Measurements from ENCODE around the gene HDAC11.

The HDAC11 gene

DNA sequence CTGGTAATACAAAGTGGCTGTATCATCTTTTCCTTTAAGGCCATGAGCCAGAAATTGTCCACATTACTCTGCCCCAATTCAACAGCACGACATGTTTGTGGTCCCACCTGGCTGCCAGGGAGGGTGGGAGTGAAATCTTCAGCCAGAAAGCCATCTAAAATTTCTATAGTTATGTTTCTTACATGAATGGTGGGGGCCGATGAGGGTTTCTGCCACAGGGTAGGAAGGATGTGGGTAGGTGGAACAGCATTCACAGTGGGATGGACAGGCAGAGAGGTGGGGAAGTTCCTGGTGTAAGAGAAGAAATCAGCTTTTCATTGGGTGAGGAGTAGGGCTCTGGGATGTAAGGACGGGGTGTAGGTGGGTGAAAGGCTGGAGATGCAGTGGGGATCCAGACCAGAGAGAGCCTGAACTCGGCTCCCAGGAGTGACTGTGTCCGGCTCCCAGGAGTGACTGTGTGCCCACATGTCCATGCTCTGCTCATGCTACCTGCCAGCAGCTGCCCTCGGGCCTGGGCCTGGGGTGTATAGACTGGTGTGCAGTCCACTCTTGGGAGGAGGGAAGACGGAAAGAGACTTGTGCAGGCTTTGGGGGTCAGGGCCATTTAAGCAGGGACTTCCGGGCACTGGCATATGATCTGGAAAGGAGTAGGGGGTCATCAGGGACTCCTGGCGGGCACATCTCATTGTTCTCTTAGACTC, 65.0 kb downstream of the HDAC11 start:
- DNase-seq: no peak

DNA sequence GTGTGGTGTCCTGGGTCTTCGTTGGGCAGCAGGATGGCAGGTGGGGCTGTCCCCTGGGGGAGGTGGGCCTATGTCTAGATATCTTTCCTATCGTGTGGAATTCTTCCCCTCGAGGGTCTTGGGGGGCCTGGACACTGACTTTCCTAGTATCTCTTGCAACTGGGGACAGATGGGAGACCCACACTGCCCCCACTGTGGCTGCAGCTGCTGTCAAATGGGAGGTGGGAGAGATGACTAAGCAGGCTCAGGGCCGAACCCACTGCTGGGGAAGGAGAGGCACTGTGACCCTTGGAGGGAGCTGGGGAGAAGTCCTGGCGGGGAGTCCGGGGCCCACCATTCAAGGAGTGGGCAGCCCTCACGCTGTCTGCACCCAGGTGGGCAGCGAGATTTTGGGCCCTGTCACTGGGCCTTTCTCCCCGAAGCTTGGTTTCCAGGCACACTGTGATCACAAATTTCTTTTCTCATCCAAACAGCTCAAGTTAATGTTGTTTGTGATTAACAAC, 65.9 kb downstream of the HDAC11 start:
- no peak for DNase-seq

DNA sequence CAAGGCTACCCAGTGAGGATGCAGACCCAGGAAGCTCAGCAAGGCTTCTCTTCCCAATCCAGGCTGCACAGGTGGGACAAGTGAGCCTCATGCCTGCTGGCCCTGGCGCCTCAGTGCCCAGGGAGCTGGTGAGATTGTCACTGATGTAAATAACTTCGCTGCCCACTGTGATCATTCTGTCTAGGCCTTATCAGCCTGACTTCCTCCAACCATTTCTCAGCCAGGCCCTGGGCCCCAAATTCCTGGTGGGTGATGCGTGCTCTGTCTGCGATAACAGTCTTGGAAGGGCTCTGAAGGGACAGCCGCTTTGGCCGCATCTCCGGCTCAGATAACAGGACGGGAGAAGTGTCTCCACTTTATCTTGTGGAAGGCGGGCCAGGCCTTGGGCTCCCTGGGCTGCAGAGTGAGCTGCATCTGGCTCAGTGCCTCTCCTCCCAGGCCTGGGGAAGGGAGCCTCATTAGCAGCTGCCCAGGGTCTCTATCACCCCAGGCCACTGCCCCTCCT, 66.6 kb downstream of the HDAC11 start:
- no peak for DNase-seq

- DNase-seq: no peak
Measured at GRCh38 chr3:13547591-13548371, 67.7 kb downstream of the HDAC11 start.

DNA sequence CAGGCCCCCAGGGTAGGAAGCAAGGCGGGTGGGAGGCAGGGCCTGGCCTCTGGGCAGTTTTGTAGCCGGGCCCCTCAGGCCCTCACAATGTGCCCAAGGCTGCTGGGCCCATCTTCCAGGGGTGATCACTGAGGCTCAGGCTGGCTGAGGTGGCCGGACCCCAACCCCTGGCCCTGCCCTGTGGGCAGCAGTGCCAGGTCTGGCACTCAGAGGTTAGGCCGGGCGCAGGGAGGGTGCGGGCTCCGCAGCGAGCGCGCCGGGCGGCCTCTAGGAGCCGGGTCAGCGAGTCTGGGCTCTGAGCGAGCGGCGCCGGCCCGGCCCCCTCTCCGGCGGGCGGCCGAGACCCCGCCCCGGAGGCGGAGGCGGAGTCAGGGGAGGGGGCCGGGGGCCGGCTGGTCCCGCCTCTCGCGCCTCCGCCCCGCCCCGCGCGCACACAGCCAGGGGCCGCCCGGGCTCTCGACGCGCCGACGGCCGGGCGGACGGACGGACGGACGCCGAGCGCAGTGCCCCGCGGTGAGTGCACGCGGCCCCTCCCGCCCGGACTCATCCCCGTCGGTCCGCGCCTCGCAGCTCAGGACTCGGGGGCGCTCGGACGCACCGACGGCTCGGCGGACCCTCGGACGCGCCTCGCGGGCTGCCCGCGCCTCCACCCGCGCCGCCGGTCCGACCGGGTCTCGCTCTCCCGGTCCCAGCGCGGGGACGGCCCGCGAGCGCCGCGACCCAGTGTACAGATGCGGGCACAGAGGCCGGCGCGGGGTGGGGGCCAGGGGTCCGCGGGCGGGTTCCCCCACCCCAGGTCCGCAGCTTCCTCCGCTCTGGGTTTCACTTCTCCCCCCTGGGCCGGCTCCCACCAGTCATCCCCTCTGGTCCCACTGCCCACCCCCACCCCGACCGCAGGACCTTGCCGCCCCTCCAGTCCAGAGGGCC, 68.9 kb downstream of the HDAC11 start, which contains the start of gene FBLN2:
TSS of gene FBLN2 (plus strand) at position 430 of the 927 bp plus-strand sequence. CDS start 21,231 bp downstream, outside the sequence.
- DNase-seq: peak; percentile 13

DNA sequence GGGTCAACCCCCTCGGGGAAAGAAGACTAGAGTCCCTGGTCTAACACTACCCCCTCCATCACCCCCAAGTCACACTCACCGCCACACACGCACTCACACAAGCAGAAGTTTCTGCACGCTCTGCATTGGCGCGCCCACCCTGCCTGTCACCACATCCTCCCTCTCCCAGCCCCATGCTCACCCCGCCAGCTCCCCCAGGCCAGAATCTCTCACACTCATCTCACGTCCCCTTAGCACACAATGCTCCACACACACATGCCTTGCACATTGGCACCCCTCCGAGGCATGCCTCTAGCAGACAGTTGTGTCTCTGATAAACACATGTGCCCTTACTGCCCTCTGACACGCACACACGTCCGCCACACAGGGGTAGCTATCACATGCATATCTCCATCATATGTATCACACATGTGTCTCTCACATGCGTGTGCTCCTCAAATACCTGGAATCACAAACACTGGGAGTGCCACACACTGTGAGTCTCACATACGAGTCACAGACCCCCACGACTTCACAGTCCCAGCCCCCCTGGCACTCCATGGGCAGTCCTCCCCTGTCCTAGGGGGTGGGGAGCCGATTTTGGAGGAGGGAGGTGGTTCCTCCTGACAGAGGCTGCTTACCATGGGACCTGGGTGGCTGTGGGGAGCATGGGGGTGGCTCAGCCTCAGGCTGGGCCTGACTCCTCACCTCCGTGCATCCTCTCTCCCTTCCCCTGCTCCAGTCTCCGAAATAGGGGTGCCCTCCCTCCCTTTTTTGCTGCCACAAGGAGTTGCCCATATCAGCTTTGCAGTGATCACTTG, 69.7 kb downstream of the HDAC11 start:
- DNase-seq: peak; percentile 3

GRCh38 chr3:13550423-13550690, 70.3 kb downstream of the HDAC11 start:
- DNase-seq: no peak

DNA sequence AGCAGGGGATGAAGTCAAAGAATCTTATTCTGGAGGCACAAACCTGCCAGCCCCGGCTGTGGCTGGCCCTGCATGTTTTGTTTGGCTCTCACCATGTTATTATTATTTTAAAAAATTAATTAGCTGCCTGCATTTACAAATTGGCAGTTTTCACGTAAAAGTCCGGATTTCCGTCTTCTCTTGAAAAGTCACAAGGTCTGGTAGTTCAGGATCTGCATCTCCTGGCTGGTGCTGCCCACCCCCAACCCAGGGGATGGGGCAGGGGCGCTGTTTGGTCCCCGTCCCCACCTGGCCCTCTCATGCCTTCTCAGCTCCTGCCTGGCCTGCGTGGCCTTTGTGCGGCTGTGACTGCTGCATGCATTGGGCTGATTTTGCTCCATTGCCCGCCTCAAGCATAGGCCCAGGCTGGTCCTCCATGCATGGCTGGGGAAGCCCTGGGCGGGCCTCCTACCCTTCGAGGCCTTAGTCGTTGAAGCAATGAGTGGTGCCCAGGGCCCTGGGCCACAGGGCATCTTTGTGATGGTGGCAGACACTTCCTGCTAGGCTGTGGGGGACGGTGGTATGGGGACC, 70.8 kb downstream of the HDAC11 start:
- DNase-seq: no peak

DNA sequence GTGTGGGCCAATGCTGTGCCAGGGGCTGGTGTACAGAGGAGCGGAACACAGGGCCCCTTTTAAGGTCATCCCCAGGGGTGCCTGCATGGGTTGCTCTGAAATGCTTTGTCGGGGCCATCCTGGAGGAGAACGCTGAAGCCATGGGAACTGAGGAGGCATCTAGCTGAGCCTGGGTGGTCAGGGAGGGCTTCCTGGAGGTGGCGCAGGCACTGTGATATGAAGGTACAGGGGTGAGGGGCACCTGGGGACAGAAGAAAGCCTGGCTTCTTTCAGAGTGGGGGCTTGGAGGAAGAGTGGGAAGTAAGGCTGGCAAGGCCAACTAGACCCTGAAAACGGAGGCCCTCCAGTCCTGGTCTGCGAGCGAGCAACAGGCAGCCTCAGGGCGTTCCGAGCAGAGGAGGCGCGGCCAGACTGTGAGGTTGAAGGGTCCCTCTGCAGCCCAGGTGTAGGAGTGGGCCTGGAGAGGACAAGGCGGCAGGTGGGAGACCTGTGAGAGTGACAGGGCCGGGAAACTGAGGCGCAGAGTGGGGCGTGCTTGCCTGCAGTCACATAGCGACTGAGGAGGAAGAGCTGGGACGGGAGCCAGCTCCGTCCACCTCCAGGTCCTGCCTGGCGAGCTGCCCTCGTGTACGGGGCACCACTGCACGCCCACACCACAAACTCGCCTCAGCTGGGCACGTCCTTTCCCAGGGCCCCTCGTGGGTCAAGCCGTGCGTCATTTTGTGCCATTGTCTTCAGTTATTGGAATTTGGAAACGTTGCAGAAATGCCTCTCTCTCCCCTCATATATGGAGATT, 72.9 kb downstream of the HDAC11 start:
- DNase-seq: no peak

DNA sequence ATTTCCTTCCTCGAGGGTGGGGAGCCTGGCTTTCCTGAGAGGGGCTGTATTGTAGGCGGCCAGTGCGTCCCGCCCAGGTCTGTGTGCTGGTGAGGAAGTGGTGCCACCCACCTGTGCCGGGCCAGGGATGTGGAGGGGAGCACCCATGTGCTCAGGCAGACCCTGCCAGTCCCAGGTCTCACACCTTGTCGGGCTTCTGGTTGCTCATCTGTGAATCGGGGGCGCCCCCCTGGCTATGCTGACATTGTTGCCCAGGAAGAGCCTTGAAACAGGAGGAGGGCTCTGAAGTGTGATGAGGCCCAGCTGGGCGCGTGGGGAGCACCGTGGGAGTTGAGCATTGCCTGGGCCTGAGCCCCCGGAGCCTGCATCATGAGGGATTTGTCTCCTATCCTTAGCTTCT, 73.6 kb downstream of the HDAC11 start:
- no peak for DNase-seq

DNA sequence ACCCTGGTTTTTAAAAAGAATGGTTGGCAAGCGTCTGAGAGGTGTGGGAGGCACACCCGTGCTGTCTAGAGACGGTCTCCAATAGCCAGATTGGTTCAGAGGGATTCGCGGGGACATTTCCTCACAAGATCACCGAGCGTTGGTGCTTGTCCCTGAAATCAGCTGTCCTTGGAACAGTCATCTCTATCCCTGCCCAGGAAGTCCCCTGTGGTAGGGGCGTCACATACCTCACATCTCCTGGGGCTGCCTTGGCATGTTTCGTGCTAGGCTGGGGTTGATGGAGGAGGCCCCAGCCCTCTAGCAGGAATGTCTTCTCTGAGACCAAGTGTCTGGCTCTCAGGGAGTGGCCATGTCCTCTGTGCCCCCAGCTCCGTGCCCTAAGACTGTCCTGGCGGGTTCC, 75.6 kb downstream of the HDAC11 start:
- DNase-seq: no peak
